Testis (tissue), 2 donors: ENCODE results near the gene SLC37A1.

Experiments used
- CTCF ChIP-seq, 3 experiments: fragments of 450-650 bp in 2 of 3; fragments of 200-600 bp in 1 of 3; sonication (generic) in 1 of 3; IDR thresholded peaks; one replicate each; pipeline ENCODE4 v1.5.1; 2016 to 2019; ENCODE audit warnings: antibody characterized with exemption in 3 of 3, mild to moderate bottlenecking in 2 of 3, moderate library complexity in 1 of 3
- POLR2A ChIP-seq: fragments of 450-650 bp; IDR thresholded peaks from one replicate; pipeline ENCODE4 v1.6.1; 2017; ENCODE audit warnings: antibody characterized with exemption, mild to moderate bottlenecking, moderate library complexity

- no peak for TF ChIP-seq CTCF (IDR thresholded peaks at IDR 0.05)
- TF ChIP-seq POLR2A: no peak
These were observed 85.8 kb downstream of the SLC37A1 start for GRCh38 chr21:42599486-42599885.
